CD14-positive monocyte (primary cell): ENCODE measurements around the gene CDC14B. TPM values are rescaled to one million over a fixed set of nuclear protein-coding genes. Genes with fewer than 3 reads are reported as not detected.

Experiments
- DNase-seq, 3 donors: peaks; one replicate each; pipeline ENCODE4 v3.0.0-alpha.2; 2011 to 2022
- H2AFZ ChIP-seq: 2 replicates; pipeline ENCODE4 v1.6.0; 2012; ENCODE audit warnings: mild to moderate bottlenecking, low read depth, low read length, inconsistent platforms; ENCODE audit not compliant: insufficient read depth, poor library complexity, severe bottlenecking
- H3K27ac ChIP-seq, 2 donors: 1 replicate in 1 of 2; 2 replicates in 1 of 2; pipeline ENCODE4 v1.5.1; 2012 to 2013; ENCODE audit warnings: low read length in 2 of 2, control low read depth in 1 of 2, inconsistent platforms in 1 of 2, low read depth in 1 of 2, mild to moderate bottlenecking in 1 of 2
- H3K27me3 ChIP-seq, 2 donors: one replicate each; pipeline versions ENCODE4 v1.6.0 to v1.6.1; 2011 to 2013; ENCODE audit warnings: low read length in 2 of 2; ENCODE audit not compliant: control insufficient read depth in 2 of 2, insufficient read depth in 2 of 2
- H3K36me3 ChIP-seq, 2 donors: replicated peaks in 1 of 2; 1 replicate in 1 of 2; 2 replicates in 1 of 2; pipeline versions ENCODE4 v1.5.1 to v1.6.1; 2012 to 2013; ENCODE audit warnings: low read length in 2 of 2, control low read depth in 1 of 2, inconsistent platforms in 1 of 2, mild to moderate bottlenecking in 1 of 2; ENCODE audit not compliant: insufficient read depth in 2 of 2, control insufficient read depth in 1 of 2
- H3K4me1 ChIP-seq, 2 donors: 1 replicate in 1 of 2; 2 replicates in 1 of 2; pipeline versions ENCODE4 v1.5.1 to v1.6.1; 2012 to 2013; ENCODE audit warnings: low read length in 2 of 2, control low read depth in 1 of 2, inconsistent platforms in 1 of 2, mild to moderate bottlenecking in 1 of 2, moderate library complexity in 1 of 2; ENCODE audit not compliant: insufficient read depth in 2 of 2, control insufficient read depth in 1 of 2
- H3K4me2 ChIP-seq: replicated peaks from 2 replicates; pipeline ENCODE3; 2012; ENCODE audit warnings: low read length, moderate library complexity, mild to moderate bottlenecking; ENCODE audit not compliant: poor library complexity, severe bottlenecking; ENCODE audit errors: extremely low read depth
- H3K4me3 ChIP-seq, 3 experiments: fragments of 200-600 bp in 1 of 3; sonication (generic) in 1 of 3; replicated peaks in 1 of 3; 1 replicate in 2 of 3; 2 replicates in 1 of 3; pipeline ENCODE4 v1.5.1; 2011 to 2013; ENCODE audit warnings: low read length in 3 of 3, mild to moderate bottlenecking in 3 of 3, control low read depth in 2 of 3, low read depth in 2 of 3, inconsistent platforms in 1 of 3, moderate library complexity in 1 of 3
- H3K79me2 ChIP-seq: 2 replicates; pipeline ENCODE4 v1.6.0; 2012; ENCODE audit warnings: mild to moderate bottlenecking, control low read depth, inconsistent platforms, low read length, moderate library complexity; ENCODE audit not compliant: insufficient read depth
- H3K9ac ChIP-seq: 2 replicates; pipeline ENCODE4 v1.6.0; 2017; ENCODE audit warnings: low read length, mild to moderate bottlenecking; ENCODE audit not compliant: insufficient read depth, poor library complexity, severe bottlenecking
- H3K9me3 ChIP-seq, 2 donors: replicated peaks in 1 of 2; 1 replicate in 1 of 2; 2 replicates in 1 of 2; pipeline versions ENCODE4 v1.5.1 to v1.6.1; 2012 to 2013; ENCODE audit warnings: low read length in 2 of 2, control low read depth in 1 of 2; ENCODE audit not compliant: control insufficient read depth in 1 of 2, insufficient read depth in 1 of 2
- H4K20me1 ChIP-seq: 2 replicates; pipeline ENCODE4 v1.6.0; 2012; ENCODE audit warnings: mild to moderate bottlenecking, low read length, control low read depth, moderate library complexity; ENCODE audit not compliant: insufficient read depth
- H3K27ac Mint-ChIP-seq, 7 donors: one replicate each; pipeline ENCODE4 v1.8.0; 2020; ENCODE audit warnings: mild to moderate bottlenecking in 7 of 7, mixed read lengths in 7 of 7, moderate library complexity in 6 of 7, inconsistent platforms in 2 of 7
- H3K27me3 Mint-ChIP-seq, 3 donors: one replicate each; pipeline ENCODE4 v1.8.0; 2021 to 2022; ENCODE audit warnings: low read depth in 3 of 3, mild to moderate bottlenecking in 3 of 3, mixed read lengths in 3 of 3, moderate library complexity in 3 of 3, inconsistent platforms in 1 of 3
- H3K36me3 Mint-ChIP-seq, 2 donors: one replicate each; pipeline ENCODE4 v1.8.0; 2020; ENCODE audit warnings: mixed read lengths in 2 of 2, inconsistent platforms in 1 of 2, mild to moderate bottlenecking in 1 of 2
- H3K4me1 Mint-ChIP-seq: one replicate; pipeline ENCODE4 v1.8.0; 2020; ENCODE audit warnings: mild to moderate bottlenecking, mixed read lengths
- H3K4me3 Mint-ChIP-seq, 2 donors: one replicate each; pipeline ENCODE4 v1.8.0; 2020; ENCODE audit warnings: mild to moderate bottlenecking in 2 of 2, mixed read lengths in 2 of 2, moderate library complexity in 1 of 2
- H3K9me3 Mint-ChIP-seq, 7 donors: one replicate each; pipeline ENCODE4 v1.8.0; 2020 to 2022; ENCODE audit warnings: mixed read lengths in 7 of 7, mild to moderate bottlenecking in 6 of 7, moderate library complexity in 6 of 7, inconsistent platforms in 2 of 7
- CTCF ChIP-seq: fragments of 200-600 bp; IDR thresholded peaks from one replicate; pipeline ENCODE4 v1.8.0; 2022; ENCODE audit warnings: antibody characterized with exemption, mild to moderate bottlenecking
- WGBS: methylation state at CpG from one replicate; pipeline ENCODE4 v1.1.5; 2013; ENCODE audit warnings: missing lambda C conversion rate; ENCODE audit not compliant: insufficient coverage; 5-methylcytosine and 5-hydroxymethylcytosine counted together
- intact Hi-C, 2 donors: fragments of 100-400 bp; cut with micrococcal nuclease; formaldehyde crosslinking; loops; one replicate each; pipeline versions ENCODE4 v1.15.0 to v1.15.1; 2023
- polyA plus RNA-seq, 3 donors: library from polyadenylated mRNA; depleted of rRNA in 1 of 3; unstranded in 2 of 3; stranded (reverse) in 1 of 3; fragments of 300-500 nt in 2 of 3; fragments of >200 nt in 1 of 3; fragmentation: Illumina TruSeq in 2 of 3; gene quantifications; 1 replicate in 2 of 3; 2 replicates in 1 of 3; pipeline ENCODE4 v1.2.3, GENCODE V29; 2012 to 2021

CDC14B gene
- polyA plus RNA-seq, 3 donors, result 0.03 to 0.47 (median 0.44) TPM

- Histone ChIP-seq H3K27me3 (no peaks in the 10 kb centered on the region), H3K79me2 (no peaks in the 10 kb centered on the region), H3K4me1 (no peaks in the 10 kb centered on the region), H2AFZ (no peak overlapping the region), H3K27ac (no peak overlapping the region), H3K9ac (no peak overlapping the region), H4K20me1 (no peaks in the 10 kb centered on the region), H3K4me2 (no peak overlapping the region), H3K4me3 (no peak overlapping the region), H3K9me3 (no peaks in the 10 kb centered on the region), H3K36me3 (no peaks in the 10 kb centered on the region)
- no peak for DNase-seq
- Mint-ChIP-seq H3K4me3 (no peak overlapping the region), H3K36me3 (no peaks in the 10 kb centered on the region), H3K9me3 (peaks cover 0 to 3% (median 0%) of the 10 kb centered on the region in 7 donors), H3K4me1 (no peaks in the 10 kb centered on the region), H3K27me3 (peaks cover 0 to 3% (median 0%) of the 10 kb centered on the region in 3 donors), H3K27ac (no peak overlapping the region)
- TF ChIP-seq CTCF, result no peak
- intact Hi-C loops, result no loop called here
- WGBS, result 100% methylated on average over 8 of the region's 14 CpGs
Measured at GRCh38 chr9:96500696-96501632, 118.7 kb downstream of the CDC14B start.

- no peak for DNase-seq
- Histone ChIP-seq H3K27ac (no peak overlapping the region), H3K27me3 (no peaks in the 10 kb centered on the region), H3K9me3 (no peaks in the 10 kb centered on the region), H3K4me2 (no peak overlapping the region), H3K4me1 (no peaks in the 10 kb centered on the region), H3K79me2 (no peaks in the 10 kb centered on the region), H3K4me3 (no peak overlapping the region), H2AFZ (no peak overlapping the region), H3K9ac (no peak overlapping the region), H4K20me1 (no peaks in the 10 kb centered on the region), H3K36me3 (no peaks in the 10 kb centered on the region)
- no peaks in the 10 kb centered on the region for H3K36me3 Mint-ChIP-seq
- 96% methylated on average over 5 of the region's 7 CpGs for WGBS
- no peak overlapping the region for H3K27ac Mint-ChIP-seq
- H3K4me3 Mint-ChIP-seq, result no peak overlapping the region
- TF ChIP-seq CTCF, result no peak
- no peaks in the 10 kb centered on the region for H3K4me1 Mint-ChIP-seq
- H3K9me3 Mint-ChIP-seq, result peaks cover 0 to 3% (median 0%) of the 10 kb centered on the region in 7 donors
- peaks cover 0 to 3% (median 0%) of the 10 kb centered on the region in 3 donors for H3K27me3 Mint-ChIP-seq
- intact Hi-C loops, result no loop called here
Measured at GRCh38 chr9:96499257-96499656, 120.4 kb downstream of the CDC14B start.
